SIG-M5 (cell line): Measurements from ENCODE around the gene VSIG10L.

Experiments used
- DNase-seq: peaks from one replicate; lab custom pipeline; 2025; lab: John Stamatoyannopoulos, UW

The VSIG10L gene

GRCh38 chr19:51317968-51318367 is 24.0 kb downstream of the VSIG10L start:
- no peak for DNase-seq

GRCh38 chr19:51317376-51317775 is 24.6 kb downstream of the VSIG10L start:
- DNase-seq, result no peak

- no peak for DNase-seq
Measured at GRCh38 chr19:51316688-51317087, 25.3 kb downstream of the VSIG10L start.

GRCh38 chr19:51311351-51312257 is 30.3 kb downstream of the VSIG10L start, which contains the start of gene IGLON5:
IGLON5 (plus strand) TSS chr19:51311644; CDS start chr19:51311848, 204 bp downstream.
- no peak for DNase-seq

- no peak for DNase-seq
Measured at GRCh38 chr19:51305479-51305878, 36.5 kb downstream of the VSIG10L start.

- no peak for DNase-seq
Measured at GRCh38 chr19:51301266-51301665, 40.7 kb downstream of the VSIG10L start.

- DNase-seq, result no peak
Measured at GRCh38 chr19:51297406-51297805, 44.5 kb downstream of the VSIG10L start.

- no peak for DNase-seq
Measured at GRCh38 chr19:51296336-51297093, 45.4 kb downstream of the VSIG10L start.

GRCh38 chr19:51295382-51296126 is 46.4 kb downstream of the VSIG10L start:
- no peak for DNase-seq

- no peak for DNase-seq
Measured at GRCh38 chr19:51294977-51295375, 47.0 kb downstream of the VSIG10L start.

GRCh38 chr19:51294211-51294976 is 47.5 kb downstream of the VSIG10L start:
- DNase-seq, result no peak

- DNase-seq, result no peak
Measured at GRCh38 chr19:51293571-51294210, 48.2 kb downstream of the VSIG10L start.

GRCh38 chr19:51292971-51293370 is 49.0 kb downstream of the VSIG10L start:
- DNase-seq, result no peak

- DNase-seq, result no peak
Measured at GRCh38 chr19:51289635-51290034, 52.3 kb downstream of the VSIG10L start.

- DNase-seq, result no peak
Measured at GRCh38 chr19:51285682-51286081, 56.3 kb downstream of the VSIG10L start.

GRCh38 chr19:51282335-51282734 is 59.6 kb downstream of the VSIG10L start:
- no peak for DNase-seq
